Stimulated activated CD8-positive, alpha-beta memory T cell treated with anti-CD3 and anti-CD28 coated beads, Interleukin-7, amount 100 ng/mL, for 48 hours (primary cell): ENCODE results near the gene NXT1.
"Not testable (repeated sequence)": the region's sequence is repeated elsewhere in the genome, so short reads cannot be mapped to it uniquely, and the experiment has no call there.

ENCODE experiments used
- DNase-seq, 2 donors: peaks; one replicate each; pipeline ENCODE4 v3.0.0-alpha.2; 2020; ENCODE audit warnings: low read depth in 1 of 2; ENCODE audit errors: extremely low read depth in 1 of 2

NXT1 gene

DNA sequence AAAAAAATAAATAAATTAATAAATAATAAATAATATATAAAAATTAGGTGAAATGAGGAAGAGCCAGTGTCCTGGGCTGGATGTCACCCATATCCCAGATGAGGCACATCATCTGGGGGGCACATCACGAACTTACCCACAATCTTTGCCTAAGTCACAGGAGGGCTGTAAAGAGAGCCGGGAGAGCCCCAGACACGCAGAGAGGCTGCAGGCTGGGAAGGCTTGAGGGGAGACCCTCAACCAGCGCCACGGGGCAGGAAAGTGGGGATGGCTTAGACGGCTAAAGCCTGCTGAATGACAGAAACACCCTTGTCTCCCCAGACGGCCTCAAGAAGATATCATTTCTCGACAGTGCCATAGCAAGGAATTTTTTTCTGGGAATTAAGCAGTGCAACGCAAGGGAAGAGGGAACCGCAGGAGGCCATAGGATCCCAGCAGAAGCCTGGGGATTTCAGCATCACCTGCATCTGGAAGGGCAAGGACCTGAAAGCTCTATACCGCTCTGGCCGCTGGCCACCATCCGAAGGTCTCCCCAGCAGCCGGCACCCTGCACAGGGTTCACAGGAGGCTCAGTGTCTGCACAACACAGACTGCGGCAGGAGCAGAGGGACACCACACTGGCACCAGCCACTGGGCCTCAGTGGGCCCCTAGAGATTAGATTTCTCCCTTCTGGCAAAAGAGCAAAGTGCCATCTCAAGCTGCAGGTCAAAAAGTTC lies 22.8 kb upstream of the NXT1 start:
- no peak for DNase-seq

DNA sequence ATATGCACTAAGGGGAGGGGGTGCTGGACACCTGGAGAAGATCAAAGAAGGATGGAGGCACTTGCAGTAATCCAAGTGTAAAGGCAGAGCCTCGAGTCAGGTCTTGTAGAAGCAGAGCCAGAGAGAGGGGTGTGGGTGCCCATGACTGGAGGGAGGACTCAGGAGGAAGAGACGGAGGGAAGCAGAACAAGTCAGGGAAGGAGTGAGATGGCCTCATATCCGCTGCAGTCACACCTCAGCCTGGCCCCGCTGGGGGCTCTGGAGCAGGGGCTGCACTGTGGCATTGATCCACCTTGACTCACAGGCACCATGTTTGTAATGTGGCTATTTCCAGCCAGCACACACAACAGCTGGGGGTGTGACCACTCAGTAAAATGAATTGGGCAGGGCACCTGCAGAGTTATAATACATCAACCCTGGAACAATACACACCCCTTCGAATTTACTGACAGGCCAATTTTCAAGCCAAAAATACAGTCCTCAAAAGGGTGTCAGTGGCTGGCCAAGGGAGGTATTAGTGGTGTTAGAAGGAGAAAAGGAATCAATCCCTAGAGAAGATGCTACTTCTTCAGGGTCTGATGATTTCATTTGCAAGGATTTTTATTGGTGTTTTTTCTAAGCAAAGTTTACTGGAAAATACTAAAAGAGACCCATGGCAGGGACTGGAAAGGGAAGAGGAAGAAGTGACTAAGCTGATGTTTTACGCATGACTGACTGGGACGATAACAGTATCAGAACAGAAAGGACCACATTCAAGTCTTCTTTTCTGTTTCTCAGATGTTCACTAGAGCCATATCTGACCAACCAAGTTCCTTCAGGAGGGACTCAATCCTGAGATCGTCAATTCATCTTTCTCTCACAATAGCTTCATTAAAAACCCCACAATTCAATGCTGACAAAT lies 18.9 kb upstream of the NXT1 start:
- no peak for DNase-seq

DNA sequence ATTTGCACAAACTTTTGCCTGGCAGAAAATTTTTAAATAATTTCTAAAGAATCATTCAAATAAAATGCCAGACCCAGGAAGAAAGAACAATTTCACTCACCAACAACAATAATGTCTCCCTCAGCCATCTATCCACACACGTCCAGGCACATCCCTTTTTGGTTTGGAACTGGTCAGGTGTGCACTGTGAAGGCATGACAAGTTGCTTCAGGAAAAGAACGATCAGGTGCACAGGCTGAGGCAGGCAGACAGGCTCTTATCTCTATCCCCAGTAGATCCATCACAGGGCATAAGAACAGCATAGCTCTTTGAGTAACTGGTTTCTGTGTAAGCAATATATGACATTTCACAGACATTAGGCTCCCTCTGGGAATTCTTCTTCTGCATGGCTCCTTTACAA lies 18.1 kb upstream of the NXT1 start:
- no peak for DNase-seq

DNA sequence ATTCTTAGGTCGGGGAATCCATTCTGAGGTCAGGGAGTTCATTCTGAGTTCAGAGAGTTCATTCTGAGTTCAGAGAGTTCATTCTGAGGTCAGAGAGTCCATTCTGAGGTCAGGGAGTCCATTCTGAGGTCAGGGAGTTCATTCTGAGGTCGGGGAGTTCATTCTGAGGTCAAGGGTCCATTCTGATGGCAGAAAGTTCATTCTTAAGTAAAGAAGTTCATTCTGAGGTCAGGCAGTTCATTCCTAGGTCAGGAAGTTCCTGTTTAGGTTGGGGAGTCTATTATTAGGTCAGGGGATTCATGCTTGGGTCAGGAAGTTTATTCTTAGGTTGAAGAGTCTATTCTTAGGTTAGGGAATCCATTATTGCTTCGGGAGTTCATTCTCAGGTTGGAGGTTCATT lies 16.5 kb upstream of the NXT1 start:
- no peak for DNase-seq

DNA sequence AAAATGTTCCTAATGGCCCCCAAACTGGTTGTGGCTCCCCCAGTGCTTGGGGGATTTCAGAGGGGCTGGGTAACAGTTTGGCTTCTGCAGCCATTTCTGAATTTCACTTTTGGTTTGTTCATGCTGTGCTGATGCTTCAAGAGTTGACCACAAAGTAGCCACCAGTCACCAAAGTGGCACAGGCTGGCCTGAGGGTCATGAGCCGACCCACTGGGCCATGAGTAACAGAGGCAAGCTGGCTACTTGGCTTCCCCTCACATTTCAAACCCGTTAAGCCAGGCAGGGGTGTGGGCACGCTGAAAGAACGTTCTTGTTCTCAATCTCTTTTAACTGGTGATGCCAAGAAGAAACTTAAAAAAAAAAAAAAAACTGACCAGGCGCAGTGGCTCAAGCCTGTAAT lies 15.1 kb upstream of the NXT1 start:
- DNase-seq = no peak

DNA sequence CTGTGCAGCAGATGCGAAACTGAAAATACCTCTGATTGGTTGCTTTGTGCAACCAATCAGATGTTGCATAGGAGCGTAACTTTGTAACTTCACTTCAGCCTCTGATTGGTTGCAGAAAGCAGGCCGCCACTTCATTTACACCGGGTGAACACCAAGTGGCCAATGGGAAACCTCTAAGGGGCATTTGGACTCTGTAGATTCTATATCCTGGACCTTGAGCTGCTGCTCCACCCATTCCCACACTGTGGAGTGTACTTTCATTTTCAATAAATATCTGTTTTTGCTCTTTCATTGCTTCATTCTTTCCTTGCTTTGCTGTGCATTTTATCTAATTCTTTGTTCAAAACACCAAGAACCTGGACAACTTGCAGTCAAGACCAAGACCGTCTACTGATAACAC lies 14.1 kb upstream of the NXT1 start:
- no peak for DNase-seq

DNA sequence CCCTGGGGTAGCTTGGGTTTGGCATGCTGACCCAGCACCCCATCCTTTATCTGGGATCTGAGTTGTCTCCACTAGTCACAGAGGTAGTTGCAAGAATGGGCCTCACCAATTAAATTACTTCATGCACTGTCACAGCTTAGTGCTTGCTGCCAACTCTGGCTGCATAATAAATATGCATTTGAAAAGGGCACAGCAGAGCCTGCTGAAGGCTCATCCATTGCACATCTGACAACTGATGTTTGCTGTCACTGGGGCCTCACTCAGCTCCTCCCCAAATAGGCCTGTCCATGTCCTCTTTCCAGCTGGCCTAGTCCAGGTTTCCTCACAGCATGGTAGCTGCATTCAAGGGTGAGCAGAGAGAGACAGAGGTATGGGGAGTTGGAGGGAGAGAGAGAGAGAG lies 13.3 kb upstream of the NXT1 start:
- DNase-seq = no peak

DNA sequence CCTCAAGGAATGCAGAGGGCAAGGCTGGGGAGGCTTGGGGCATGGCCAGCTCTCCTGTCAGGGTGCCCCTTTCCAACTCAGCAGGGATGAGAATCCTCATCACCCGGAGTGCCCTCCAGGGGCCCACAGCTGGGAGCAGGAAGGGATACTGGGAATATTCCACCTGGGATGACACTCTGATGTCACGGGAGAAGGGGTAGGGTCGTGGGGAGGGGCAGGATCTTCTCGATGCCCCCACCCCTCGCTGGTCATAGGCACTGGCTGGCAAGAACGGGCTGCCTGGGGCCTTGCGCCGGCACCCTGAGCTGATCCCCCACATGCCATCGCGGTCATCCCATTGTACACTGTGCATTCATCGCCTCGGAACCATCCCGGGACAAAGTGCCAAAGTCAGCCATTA lies 10.6 kb upstream of the NXT1 start:
- no peak for DNase-seq

DNA sequence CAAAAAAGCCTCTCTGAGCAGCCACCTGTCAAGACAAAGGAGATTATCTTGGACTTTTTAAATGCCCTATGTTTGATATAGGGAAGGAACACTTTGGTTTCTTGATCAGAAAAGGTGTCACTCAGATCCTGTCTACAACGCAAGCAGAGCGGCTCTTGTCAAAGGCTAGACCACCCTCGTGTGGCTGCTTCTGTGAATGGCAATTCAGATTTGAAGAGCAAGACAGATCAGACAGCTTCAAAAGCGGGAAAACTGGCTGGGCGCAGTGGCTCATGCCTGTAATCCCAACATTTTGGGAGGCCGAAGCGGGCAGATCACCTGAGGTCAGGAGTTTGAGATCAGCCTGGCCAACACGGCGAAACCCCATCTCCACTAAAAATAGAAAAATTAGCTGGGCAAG lies 10.1 kb upstream of the NXT1 start:
- DNase-seq = no peak

DNA sequence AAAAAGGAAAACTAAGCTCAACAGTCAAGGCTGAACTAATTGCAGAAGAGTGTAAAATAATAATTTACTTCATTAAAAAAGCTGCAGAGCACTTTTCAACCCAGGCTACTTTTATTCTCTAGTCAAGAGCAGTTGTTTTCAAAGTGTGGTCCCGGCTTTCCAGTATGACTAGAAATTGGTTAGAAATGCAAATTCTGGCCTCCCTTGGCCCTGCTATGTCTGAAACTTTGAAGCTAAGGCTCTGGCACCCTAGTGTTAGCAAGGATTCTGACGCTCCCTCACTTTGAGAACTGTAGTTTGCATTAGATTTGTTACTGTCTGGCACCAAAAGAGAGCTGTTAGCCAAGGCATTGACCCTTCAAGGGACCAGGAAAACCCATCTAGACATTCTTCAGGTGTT lies 9.5 kb upstream of the NXT1 start:
- no peak for DNase-seq

DNA sequence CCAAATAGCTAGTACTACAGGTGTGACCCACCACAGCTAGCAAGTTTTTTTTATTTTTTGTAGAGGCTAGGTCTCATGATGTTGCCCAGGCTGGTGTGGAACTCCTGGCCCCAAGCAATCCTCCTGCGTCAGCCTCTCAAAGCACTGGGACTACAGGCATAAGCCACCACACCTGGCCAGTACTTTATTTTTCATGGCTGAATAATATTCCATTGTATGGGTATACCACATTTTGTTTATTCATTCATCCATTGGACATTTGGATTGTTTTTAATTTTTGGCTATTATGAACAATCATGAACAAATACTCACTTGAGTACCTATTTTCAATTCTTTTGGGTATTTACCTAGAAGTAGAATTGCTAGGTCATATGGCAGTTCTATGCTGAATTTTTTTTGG lies 7.0 kb upstream of the NXT1 start:
- no peak for DNase-seq

DNA sequence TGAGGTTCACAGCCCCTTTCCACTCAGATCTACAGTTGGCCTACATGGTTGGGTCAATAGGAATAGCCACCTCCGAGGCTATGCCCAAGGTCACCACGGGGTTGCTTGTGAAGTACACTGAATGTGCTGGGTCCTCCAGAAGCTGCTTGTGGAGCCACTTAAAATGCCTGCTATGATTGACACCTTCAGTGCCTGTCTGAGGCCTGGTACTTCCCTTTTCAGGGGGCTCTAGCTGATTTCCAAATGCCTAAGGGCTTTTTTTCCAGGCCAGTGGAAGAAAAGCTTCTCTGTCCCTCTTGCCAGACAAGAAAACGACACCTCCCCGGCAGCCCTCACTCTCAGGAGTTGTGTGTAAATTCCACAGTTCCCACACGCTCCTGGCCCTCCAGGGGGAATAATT lies 6.3 kb upstream of the NXT1 start:
- no peak for DNase-seq

DNA sequence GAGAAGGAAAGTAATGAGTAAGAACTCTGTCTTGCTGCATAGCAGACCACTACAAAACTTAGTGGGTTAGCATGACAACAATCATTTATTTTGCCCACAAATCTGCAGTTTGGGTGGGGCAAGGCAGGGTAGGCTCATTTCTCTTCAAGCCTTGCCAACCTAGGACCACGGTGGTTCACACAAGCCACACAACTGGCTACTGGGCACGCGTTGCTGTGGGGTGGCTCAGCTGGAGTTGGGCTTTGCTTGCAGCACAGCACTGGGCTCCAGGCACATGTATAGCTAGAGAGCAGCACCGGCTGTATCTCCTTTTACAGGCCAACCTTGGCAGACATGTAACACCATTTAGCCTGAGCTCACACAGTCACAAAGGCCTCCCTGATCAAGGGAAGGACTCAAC lies 4.6 kb upstream of the NXT1 start:
- DNase-seq = no peak

DNA sequence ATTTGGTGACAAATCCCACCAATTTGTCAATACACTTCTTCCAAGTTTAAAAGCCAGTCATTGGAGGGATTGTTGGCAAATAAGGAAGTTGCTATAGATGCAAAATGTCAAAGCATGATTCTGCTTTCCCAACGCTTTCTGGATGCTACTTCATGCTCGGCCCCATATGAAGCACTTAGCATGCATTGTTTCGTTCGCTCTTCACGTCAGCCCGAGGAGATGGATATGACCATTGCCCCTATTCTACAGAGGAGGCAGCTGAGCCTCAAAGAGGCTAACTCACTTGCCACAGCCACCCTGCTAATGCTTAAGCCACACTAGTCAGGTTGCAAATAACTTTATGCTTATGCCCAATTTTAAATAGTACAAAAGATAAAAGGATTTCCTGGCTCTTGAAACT lies 2.8 kb upstream of the NXT1 start:
- no peak for DNase-seq

DNA sequence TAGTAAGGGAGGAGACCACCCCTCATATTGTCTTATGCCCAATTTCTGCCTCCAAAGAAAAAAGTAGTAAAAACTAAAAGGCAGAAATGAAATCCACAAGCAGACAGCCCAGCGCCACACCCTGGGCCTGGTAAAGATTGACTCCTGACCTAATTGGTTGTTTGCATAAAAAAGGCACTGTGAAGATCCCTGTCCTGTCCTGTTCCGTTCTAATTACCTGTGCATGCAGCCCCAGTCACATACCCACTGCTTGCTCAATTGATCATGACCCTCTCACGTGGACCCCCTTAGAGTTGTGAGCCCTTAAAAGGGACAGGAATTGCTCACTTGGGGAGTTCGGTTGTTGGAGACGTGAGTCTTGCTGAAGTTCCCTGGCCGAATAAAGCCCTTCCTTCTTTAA lies 2.1 kb upstream of the NXT1 start:
- not testable (repeated sequence) for DNase-seq

DNA sequence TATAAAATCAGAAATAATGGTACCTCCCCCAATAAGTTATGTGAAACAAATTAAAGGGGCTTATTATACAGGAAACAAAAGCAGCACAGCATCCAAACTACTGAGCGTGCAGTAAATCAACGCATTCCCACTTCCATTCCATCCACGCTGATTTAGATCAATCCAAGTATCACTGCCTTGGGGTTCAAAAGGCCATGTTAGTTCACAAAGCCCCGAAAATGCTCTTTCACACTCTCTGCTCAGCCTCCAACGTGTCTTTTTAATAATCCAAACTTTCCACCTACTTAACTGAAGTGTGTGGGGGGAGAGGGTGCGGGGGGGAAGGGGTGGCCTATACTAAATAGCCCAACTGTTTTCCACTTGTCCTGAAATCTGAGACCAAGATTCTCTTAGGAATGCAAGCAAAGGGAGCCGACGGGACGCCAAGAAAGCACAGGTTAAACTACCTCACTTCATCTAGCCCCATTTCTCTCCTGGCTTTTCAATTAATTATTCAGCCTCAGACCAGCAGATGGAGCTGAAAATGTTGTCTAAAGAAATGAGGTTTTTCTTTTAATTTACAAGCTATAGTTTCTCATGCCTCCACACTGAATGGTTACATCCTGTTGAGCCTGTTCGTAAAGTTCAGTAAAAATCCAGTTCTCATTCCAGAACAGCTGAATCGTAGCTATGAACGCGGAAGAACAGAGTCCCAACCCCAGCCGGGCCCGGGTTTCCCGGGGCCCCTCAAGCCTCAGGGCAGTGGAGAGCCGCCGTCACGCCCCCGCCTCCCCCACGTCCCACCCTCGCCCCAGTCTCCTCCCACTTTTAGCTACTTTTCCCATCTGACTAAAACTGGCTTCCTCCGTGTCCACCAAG lies 1.0 kb upstream of the NXT1 start:
- DNase-seq = peak; percentile 41 to 57

DNA sequence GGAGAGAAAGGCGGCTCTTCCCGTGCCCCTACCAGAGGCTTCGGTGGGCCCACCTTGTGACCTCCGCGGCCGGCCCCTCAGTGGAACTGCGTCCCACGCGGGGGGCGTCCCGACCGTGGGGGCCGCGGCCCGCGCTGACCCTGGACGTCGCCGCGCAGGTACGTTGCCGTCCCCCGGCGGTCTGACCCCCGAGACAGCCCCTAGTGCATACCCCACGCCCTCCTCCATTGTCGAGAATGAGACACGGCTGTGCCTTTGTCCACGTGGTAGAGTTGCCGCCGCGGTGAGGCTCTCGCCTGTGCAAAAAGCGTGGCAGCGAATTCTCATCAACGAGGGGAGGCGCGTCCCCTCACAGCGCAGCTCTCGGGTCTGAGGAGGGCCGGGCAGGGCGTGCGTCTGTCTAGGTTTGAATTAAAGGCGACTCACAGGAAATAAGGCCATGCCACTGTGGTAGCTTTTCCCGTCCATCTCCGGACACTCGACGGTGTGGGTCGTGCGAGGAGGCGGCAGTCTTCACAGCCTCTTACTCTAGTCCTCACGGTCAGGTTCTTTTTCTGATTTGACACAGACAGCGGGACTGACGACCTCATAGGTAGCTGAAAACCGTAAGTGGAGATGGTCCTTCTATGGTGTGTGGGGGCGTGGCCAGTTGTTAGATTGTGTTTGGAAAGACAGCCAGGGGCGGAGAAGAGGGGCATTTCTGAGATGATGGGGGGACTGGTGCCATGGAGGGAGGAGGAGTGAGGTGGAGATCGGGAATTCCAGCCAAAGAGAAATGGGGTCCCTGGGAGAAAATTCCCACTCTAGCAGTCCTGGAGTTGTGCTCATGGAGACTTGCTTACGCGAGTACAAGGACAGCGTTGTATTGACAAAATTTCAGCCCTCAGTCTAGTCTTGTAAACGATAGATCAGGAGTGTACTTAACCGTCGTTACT lies 580 bp downstream of the NXT1 start:
- peak in 1 of 2 donors; percentile 51 for DNase-seq

DNA sequence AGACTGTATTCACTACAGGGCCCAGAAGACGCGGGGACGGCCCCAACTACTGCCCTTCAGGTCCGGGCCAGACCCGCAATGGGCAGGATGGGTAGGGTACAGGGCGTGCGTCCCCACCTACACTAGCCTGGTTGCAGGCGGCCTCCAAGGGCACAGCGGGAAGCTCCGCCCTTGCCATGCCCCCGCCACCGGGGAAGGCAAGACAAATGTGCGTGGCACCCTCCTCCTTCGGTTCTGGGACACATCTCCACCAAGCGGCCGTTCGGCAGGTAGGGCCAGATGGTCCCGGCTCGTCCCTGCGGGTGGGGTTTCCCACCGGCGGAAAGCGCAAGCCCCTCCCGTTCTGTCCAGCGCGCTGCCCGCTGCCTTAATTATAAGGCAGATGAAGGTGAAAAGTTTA lies 5.6 kb downstream of the NXT1 start:
- no peak for DNase-seq

DNA sequence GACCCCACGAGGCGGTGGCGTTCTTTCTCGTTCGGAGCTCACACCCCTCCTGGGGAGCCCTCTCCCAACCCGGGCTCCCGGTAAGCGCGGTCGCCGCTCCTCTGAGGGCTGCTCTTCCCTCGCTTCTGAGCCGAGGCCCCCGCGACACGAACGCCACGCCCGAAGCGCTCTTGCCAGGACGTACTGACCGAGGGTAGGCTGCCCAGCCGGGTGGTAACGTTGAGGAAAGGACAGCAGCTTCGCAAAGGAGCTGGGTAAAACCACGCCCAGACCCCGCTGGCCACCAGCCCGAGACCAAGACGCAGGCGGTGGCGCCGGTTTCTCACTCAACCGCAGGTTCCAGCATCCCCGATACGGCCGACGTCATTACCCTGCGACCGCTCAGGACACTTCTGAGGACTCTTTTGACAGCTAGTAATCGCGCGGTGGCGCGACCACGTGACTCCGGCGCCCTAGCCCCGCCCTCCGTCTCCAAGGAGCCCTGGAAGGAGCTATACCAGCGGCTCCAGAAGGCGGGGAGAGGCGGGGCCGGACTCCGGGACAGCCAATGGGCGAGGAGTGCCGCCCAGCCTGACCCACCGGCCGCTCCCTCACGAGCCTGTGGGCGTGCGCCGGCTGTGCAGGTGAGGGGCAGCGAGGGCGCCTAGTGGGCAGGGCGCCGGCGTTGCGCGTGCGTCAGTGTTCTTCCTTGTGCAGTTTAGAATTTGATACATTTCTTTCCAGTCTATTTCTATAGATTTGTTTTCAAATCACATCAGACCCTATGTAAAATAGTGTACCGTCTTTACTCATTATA lies 7.4 kb downstream of the NXT1 start:
- DNase-seq = peak; percentile 100

DNA sequence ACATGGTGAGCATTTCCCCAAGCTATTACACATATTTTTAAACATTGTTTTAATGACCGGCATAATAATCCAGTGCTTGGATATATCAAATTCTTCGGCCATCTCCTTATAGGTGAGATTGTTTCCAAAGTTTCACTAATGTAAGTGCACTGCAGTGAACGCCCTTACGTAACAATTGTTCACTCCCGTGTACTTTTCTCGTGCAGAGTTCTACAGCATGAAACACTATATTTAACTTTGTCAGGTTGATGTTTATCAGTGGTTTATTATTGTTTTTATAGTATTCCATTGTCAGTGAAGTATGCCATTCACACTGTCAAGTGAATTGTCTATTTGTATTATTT lies 7.9 kb downstream of the NXT1 start:
- no peak for DNase-seq
